ENCODE data around the gene CACNA1E. TPM values are rescaled to one million over a fixed set of nuclear protein-coding genes. Genes with fewer than 3 reads are reported as not detected.

CACNA1E gene
- total RNA-seq, 2 experiments from 2014 or later: not detected

GRCh38 chr1:181554465-181554864 is 71.1 kb downstream of the CACNA1E start:
- BruUV-seq (replicated peaks): no TSS peak
- TF ChIP-seq EZH2phosphoT487 (IDR thresholded peaks at IDR 0.05; ENCODE audit: borderline replicate concordance, low read depth, low read length): no peak
- no peak for TF ChIP-seq CTCF (conservative IDR thresholded peaks at IDR 0.05; ENCODE audit: low read length)
- intact Hi-C loops (cut with micrococcal nuclease; ENCODE audit: unreplicated experiment): no loop called here

GRCh38 chr1:181556631-181557030 is 73.3 kb downstream of the CACNA1E start:
- Histone ChIP-seq H4K20me1 (ENCODE audit: insufficient read depth, low read length) (no peaks in the 10 kb centered on the region), H3K4me2 (ENCODE audit: low read length) (no peak overlapping the region), H3K27ac (ENCODE audit: low read depth, low read length, poor library complexity, severe bottlenecking) (no peak overlapping the region), H3K4me3 (ENCODE audit: low read depth, low read length, poor library complexity, severe bottlenecking) (no peak overlapping the region), H2AFZ (ENCODE audit: low read length) (no peak overlapping the region), H3K79me2 (ENCODE audit: insufficient read depth, low read depth, low read length) (no peaks in the 10 kb centered on the region), H3K4me1 (ENCODE audit: insufficient read depth, low read length, poor library complexity, severe bottlenecking) (no peaks in the 10 kb centered on the region), H3K9me2 (ENCODE audit: insufficient read depth, low read length) (no peaks in the 10 kb centered on the region), H3K9me3 (ENCODE audit: low read length) (no peaks in the 10 kb centered on the region), H3K36me3 (ENCODE audit: insufficient read depth, low read length) (no peaks in the 10 kb centered on the region)
- ChIA-PET CTCF (ENCODE audit: unreplicated experiment) (no interaction called here), POLR2A (no interaction called here)
- no peak for DNase-seq (ENCODE audit: low spot score)
- no TSS peak for BruUV-seq (replicated peaks)
- intact Hi-C loops (cut with micrococcal nuclease; ENCODE audit: unreplicated experiment): no loop called here
- no peak for TF ChIP-seq CTCF (conservative IDR thresholded peaks at IDR 0.05; ENCODE audit: low read length)
- no peak for TF ChIP-seq EZH2phosphoT487 (IDR thresholded peaks at IDR 0.05; ENCODE audit: borderline replicate concordance, low read depth, low read length)

More at GRCh38 chr1:181554465-181554864, 71.1 kb downstream of the CACNA1E start:
- no peak overlapping the region for H3K27ac ChIP-seq (ENCODE audit: low read depth, low read length, poor library complexity, severe bottlenecking)
- H2AFZ ChIP-seq (ENCODE audit: low read length): no peak overlapping the region
- no peaks in the 10 kb centered on the region for H3K9me2 ChIP-seq (ENCODE audit: insufficient read depth, low read length)
- ChIA-PET CTCF (ENCODE audit: unreplicated experiment) (no interaction called here), POLR2A (interaction anchor here (0.6 to 0.8 kb wide), 2 partner anchors 17 to 88 kb away, joined by 3 read pairs; no protein-coding TSS in a partner anchor)
- H3K4me1 ChIP-seq (ENCODE audit: insufficient read depth, low read length, poor library complexity, severe bottlenecking): no peaks in the 10 kb centered on the region
- H3K9me3 ChIP-seq (ENCODE audit: low read length): no peaks in the 10 kb centered on the region
- H3K4me3 ChIP-seq (ENCODE audit: low read depth, low read length, poor library complexity, severe bottlenecking): no peak overlapping the region
- no peaks in the 10 kb centered on the region for H3K79me2 ChIP-seq (ENCODE audit: insufficient read depth, low read depth, low read length)
- H3K4me2 ChIP-seq (ENCODE audit: low read length): no peak overlapping the region
- H4K20me1 ChIP-seq (ENCODE audit: insufficient read depth, low read length): no peaks in the 10 kb centered on the region
- H3K36me3 ChIP-seq (ENCODE audit: insufficient read depth, low read length): no peaks in the 10 kb centered on the region
- no peak for DNase-seq (ENCODE audit: low spot score)

- H3K4me3 ChIP-seq (ENCODE audit: low read depth, low read length, poor library complexity, severe bottlenecking): no peak overlapping the region
- no peak for DNase-seq (ENCODE audit: low spot score)
- H3K36me3 ChIP-seq (ENCODE audit: insufficient read depth, low read length): no peaks in the 10 kb centered on the region
- ChIA-PET CTCF (ENCODE audit: unreplicated experiment) (no interaction called here), POLR2A (no interaction called here)
- H2AFZ ChIP-seq (ENCODE audit: low read length): no peak overlapping the region
- H3K4me1 ChIP-seq (ENCODE audit: insufficient read depth, low read length, poor library complexity, severe bottlenecking): no peaks in the 10 kb centered on the region
- intact Hi-C loops (cut with micrococcal nuclease; ENCODE audit: unreplicated experiment): no loop called here
- H4K20me1 ChIP-seq (ENCODE audit: insufficient read depth, low read length): no peaks in the 10 kb centered on the region
- no TSS peak for BruUV-seq (replicated peaks)
- TF ChIP-seq CTCF (conservative IDR thresholded peaks at IDR 0.05; ENCODE audit: low read length) (no peak), EZH2phosphoT487 (IDR thresholded peaks at IDR 0.05; ENCODE audit: borderline replicate concordance, low read depth, low read length) (no peak)
- H3K27ac ChIP-seq (ENCODE audit: low read depth, low read length, poor library complexity, severe bottlenecking): no peak overlapping the region
- H3K4me2 ChIP-seq (ENCODE audit: low read length): no peak overlapping the region
- no peaks in the 10 kb centered on the region for H3K9me3 ChIP-seq (ENCODE audit: low read length)
- no peaks in the 10 kb centered on the region for H3K79me2 ChIP-seq (ENCODE audit: insufficient read depth, low read depth, low read length)
- H3K9me2 ChIP-seq (ENCODE audit: insufficient read depth, low read length): no peaks in the 10 kb centered on the region
Measured at GRCh38 chr1:181557313-181557712, 74.0 kb downstream of the CACNA1E start.

Data from OCI-LY7 (cell line).